ENCODE measurements around the gene SLCO3A1.
"Not testable (repeated sequence)": the region's sequence is repeated elsewhere in the genome, so short reads cannot be mapped to it uniquely, and the experiment has no call there.

SLCO3A1 gene

GRCh38 chr15:92187975-92188374 lies 334.5 kb downstream of the SLCO3A1 start:
- no peak overlapping the region for H3K4me3 ChIP-seq (ENCODE audit: low read depth, low read length)

- no peak overlapping the region for H3K4me3 ChIP-seq (ENCODE audit: low read depth, low read length)
These were observed 335.7 kb downstream of the SLCO3A1 start for GRCh38 chr15:92189166-92189565.

GRCh38 chr15:92195241-92195640 lies 341.7 kb downstream of the SLCO3A1 start:
- no peak overlapping the region for H3K4me3 ChIP-seq (ENCODE audit: low read depth, low read length)

GRCh38 chr15:92196342-92196741 lies 342.8 kb downstream of the SLCO3A1 start:
- H3K4me3 ChIP-seq (ENCODE audit: low read depth, low read length): no peak overlapping the region

GRCh38 chr15:92197746-92198145 lies 344.2 kb downstream of the SLCO3A1 start:
- no peak overlapping the region for H3K4me3 ChIP-seq (ENCODE audit: low read depth, low read length)

GRCh38 chr15:92200891-92201290 lies 347.4 kb downstream of the SLCO3A1 start:
- H3K4me3 ChIP-seq (ENCODE audit: low read depth, low read length): no peak overlapping the region

GRCh38 chr15:92205255-92205739 lies 351.8 kb downstream of the SLCO3A1 start:
- no peak overlapping the region for H3K4me3 ChIP-seq (ENCODE audit: low read depth, low read length)

- not testable (repeated sequence) for H3K4me3 ChIP-seq (ENCODE audit: low read depth, low read length)
These were observed 354.1 kb downstream of the SLCO3A1 start for GRCh38 chr15:92207601-92208000.
